Gastrocnemius medialis (tissue), 4 donors: Measurements from ENCODE around the gene TMEM39A. TPM values are rescaled to one million over a fixed set of nuclear protein-coding genes. Genes with fewer than 3 reads are reported as not detected.

ENCODE experiments used
- ATAC-seq, 2 donors: fragments of 150-250 bp; one replicate each; pipeline ENCODE4 v1.9.1; 2016
- DNase-seq, 2 donors: peaks; one replicate each; pipeline ENCODE4 v3.0.0-alpha.2; 2019
- H3K27ac ChIP-seq, 4 donors: fragments of 200-600 bp; sonication (generic); 1 replicate in 1 of 4; 2 replicates in 3 of 4; pipeline ENCODE4 v1.5.1; 2016 to 2018; ENCODE audit warnings: mild to moderate bottlenecking in 2 of 4, moderate library complexity in 1 of 4
- H3K27me3 ChIP-seq, 3 donors: fragments of 200-600 bp; sonication (generic) in 2 of 3; 1 replicate in 1 of 3; 2 replicates in 2 of 3; pipeline versions ENCODE4 v1.5.1 to v1.6.0; 2016 to 2019; ENCODE audit warnings: mild to moderate bottlenecking in 1 of 3, moderate library complexity in 1 of 3
- H3K36me3 ChIP-seq, 2 donors: fragments of 200-600 bp; sonication (generic) in 1 of 2; one replicate each; pipeline ENCODE4 v1.5.1; 2017 to 2018
- H3K4me1 ChIP-seq, 2 donors: fragments of 200-600 bp; sonication (generic) in 1 of 2; one replicate each; pipeline ENCODE4 v1.5.1; 2016 to 2017; ENCODE audit warnings: mild to moderate bottlenecking in 2 of 2
- H3K4me3 ChIP-seq, 4 donors: fragments of 200-600 bp; sonication (generic) in 3 of 4; 1 replicate in 1 of 4; 2 replicates in 3 of 4; pipeline ENCODE4 v1.5.1; 2016 to 2019; ENCODE audit warnings: mild to moderate bottlenecking in 2 of 4
- H3K9me3 ChIP-seq, 3 donors: fragments of 200-600 bp; sonication (generic) in 2 of 3; 1 replicate in 1 of 3; 2 replicates in 2 of 3; pipeline ENCODE4 v1.5.1; 2016 to 2019
- CTCF ChIP-seq, 5 experiments: fragments of 450-650 bp in 3 of 5; fragments of 200-600 bp in 2 of 5; sonication (generic) in 2 of 5; IDR thresholded peaks in 4 of 5; conservative IDR thresholded peaks in 1 of 5; 1 replicate in 4 of 5; 2 replicates in 1 of 5; pipeline ENCODE4 v1.5.1; 2016 to 2019; ENCODE audit warnings: antibody characterized with exemption in 5 of 5, mild to moderate bottlenecking in 3 of 5, moderate library complexity in 3 of 5
- POLR2A ChIP-seq, 2 donors: fragments of 450-650 bp; IDR thresholded peaks; one replicate each; pipeline ENCODE4 v1.6.1; 2017; ENCODE audit warnings: antibody characterized with exemption in 2 of 2, mild to moderate bottlenecking in 2 of 2, moderate library complexity in 2 of 2
- in situ Hi-C, 4 donors: fragments of 200-750 bp; cut with MboI; loops; one replicate each; pipeline versions ENCODE4 v1.15.0 to v1.8.0; 2017; ENCODE audit warnings: low sequenced_read_pairs in 4 of 4
- intact Hi-C: fragments of 100-400 bp; cut with DNase I; formaldehyde crosslinking; loops from one replicate; pipeline ENCODE4 v1.15.1; 2023; ENCODE audit warnings: low total_unique reads
- total RNA-seq, 4 donors: library from RNA; depleted of rRNA; stranded (reverse); fragments of >200 nt; gene quantifications; one replicate each; pipeline versions ENCODE4 v1.1.0 to v1.2.3, GENCODE V29; 2016

The TMEM39A gene
- total RNA-seq, 4 donors from 2014 or later = 9.0 to 21.2 (median 15.5) TPM

- H3K27ac ChIP-seq = peak overlapping the region; percentile 83 to 87 (median 84)
- H3K4me1 ChIP-seq = peaks cover 8 to 15% of the 10 kb centered on the region in 2 donors
- intact Hi-C loops = loop anchor here (1.0 to 10.0 kb wide), 3 partner anchors 208 to 1275 kb away; partner anchors contain the start of genes COX17, GSK3B, GTF2E1 and RABL3
- peak in 1 of 2 donors; percentile 3 for ATAC-seq
- H3K9me3 ChIP-seq = no peaks in the 10 kb centered on the region
- peaks cover 0 to 24% of the 10 kb centered on the region in 2 donors for H3K36me3 ChIP-seq
- H3K27me3 ChIP-seq = no peaks in the 10 kb centered on the region
- DNase-seq = no peak
- in situ Hi-C loops = loop anchor here in 1 of 4 donors (25.0 kb wide), 1 partner anchor 618 kb away; the partner anchor contains the start of gene GSK3B
- TF ChIP-seq CTCF (IDR thresholded peaks at IDR 0.05 in 4 of 5, conservative IDR thresholded peaks at IDR 0.05 in 1 of 5) (no peak), POLR2A (IDR thresholded peaks at IDR 0.05) (no peak)
- H3K4me3 ChIP-seq = peak overlapping the region; percentile 87 to 99 (median 93)
Measured at GRCh38 chr3:119469418-119470189, 6.2 kb upstream of the TMEM39A start.

- intact Hi-C loops (loop anchor here (10.0 kb wide), 2 partner anchors 627 to 1277 kb away; partner anchors contain the start of genes GSK3B, GTF2E1 and RABL3), in situ Hi-C loops (loop anchor here in 1 of 4 donors (25.0 kb wide), 1 partner anchor 619 kb away; the partner anchor contains the start of gene GSK3B)
- ATAC-seq (no peak), DNase-seq (no peak)
- H3K27me3 ChIP-seq = no peaks in the 10 kb centered on the region
- peaks cover 0 to 15% of the 10 kb centered on the region in 2 donors for H3K36me3 ChIP-seq
- H3K4me1 ChIP-seq = peaks cover 12 to 19% of the 10 kb centered on the region in 2 donors
- peak overlapping the region; percentile 87 to 99 (median 93) for H3K4me3 ChIP-seq
- peak overlapping the region; percentile 83 to 87 (median 84) for H3K27ac ChIP-seq
- no peak for TF ChIP-seq POLR2A (IDR thresholded peaks at IDR 0.05)
- no peak for TF ChIP-seq CTCF (IDR thresholded peaks at IDR 0.05 in 4 of 5, conservative IDR thresholded peaks at IDR 0.05 in 1 of 5)
- no peaks in the 10 kb centered on the region for H3K9me3 ChIP-seq
Measured at GRCh38 chr3:119468041-119468440, 4.6 kb upstream of the TMEM39A start.

GRCh38 chr3:119457246-119457645 is 6.2 kb downstream of the TMEM39A start:
- Histone ChIP-seq H3K9me3 (no peaks in the 10 kb centered on the region), H3K27ac (peak overlapping the region; percentile 14 to 47 (median 42)), H3K27me3 (no peaks in the 10 kb centered on the region), H3K4me3 (no peak overlapping the region), H3K36me3 (peaks cover 0 to 60% of the 10 kb centered on the region in 2 donors), H3K4me1 (peaks cover 7 to 12% of the 10 kb centered on the region in 2 donors)
- ATAC-seq (peak; percentile 84 to 94), DNase-seq (peak in 1 of 2 donors; percentile 19)
- intact Hi-C loops (no loop called here), in situ Hi-C loops (loop anchor here in 1 of 4 donors (25.0 kb wide), 1 partner anchor 630 kb away; the partner anchor contains the start of gene GSK3B)
- TF ChIP-seq CTCF (IDR thresholded peaks at IDR 0.05 in 4 of 5, conservative IDR thresholded peaks at IDR 0.05 in 1 of 5) = no peak
- TF ChIP-seq POLR2A (IDR thresholded peaks at IDR 0.05) = no peak

- intact Hi-C loops = no loop called here
- DNase-seq (no peak), ATAC-seq (no peak)
- peak overlapping the region; percentile 11 to 47 (median 34) for H3K27ac ChIP-seq
- no peak overlapping the region for H3K4me3 ChIP-seq
- peaks cover 0 to 61% of the 10 kb centered on the region in 2 donors for H3K36me3 ChIP-seq
- TF ChIP-seq POLR2A (IDR thresholded peaks at IDR 0.05) = no peak
- TF ChIP-seq CTCF (IDR thresholded peaks at IDR 0.05 in 4 of 5, conservative IDR thresholded peaks at IDR 0.05 in 1 of 5) = no peak
- H3K27me3 ChIP-seq = no peaks in the 10 kb centered on the region
- H3K4me1 ChIP-seq = peaks cover 0 to 5% of the 10 kb centered on the region in 2 donors
- in situ Hi-C loops = loop anchor here in 1 of 4 donors (25.0 kb wide), 1 partner anchor 631 kb away; the partner anchor contains the start of gene GSK3B
- no peaks in the 10 kb centered on the region for H3K9me3 ChIP-seq
Measured at GRCh38 chr3:119456469-119456868, 6.9 kb downstream of the TMEM39A start.
